Measurements from ENCODE around the gene NFATC2IP.

Gene NFATC2IP

GRCh38 chr16:29009050-29009837, 58.5 kb downstream of the NFATC2IP start:
- no peaks in the 10 kb centered on the region for H3K36me3 ChIP-seq (ENCODE audit: control insufficient read depth, low read depth, low read length)
- H3K4me1 ChIP-seq (ENCODE audit: control insufficient read depth, low read depth, low read length), result no peaks in the 10 kb centered on the region
- no peaks in the 10 kb centered on the region for H3K27me3 ChIP-seq (ENCODE audit: control insufficient read depth, insufficient read depth, low read length)
- no peak overlapping the region for H3K27ac ChIP-seq (ENCODE audit: low read length)
- H3K9ac ChIP-seq (ENCODE audit: low read length), result no peak overlapping the region
- no peaks in the 10 kb centered on the region for H3K9me3 ChIP-seq (ENCODE audit: control insufficient read depth, low read depth, low read length)
- H3K4me3 ChIP-seq (ENCODE audit: low read length), result no peak overlapping the region

DNA sequence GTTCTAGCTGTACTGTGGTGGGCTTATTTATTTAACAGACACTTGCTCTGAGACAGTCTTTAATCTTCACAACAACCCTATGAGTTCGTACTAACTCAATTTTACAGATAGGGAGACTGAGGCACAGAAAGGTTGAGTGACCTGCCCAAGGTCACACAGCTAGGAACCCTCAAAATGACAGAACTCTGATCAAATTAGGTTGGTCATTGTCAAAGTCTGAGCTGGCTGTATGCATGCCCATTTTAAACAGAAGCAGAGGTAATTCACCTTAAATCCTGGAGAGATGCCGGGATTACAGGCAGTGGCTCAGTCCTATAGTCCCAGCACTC, 59.1 kb downstream of the NFATC2IP start:
- H3K4me1 ChIP-seq (ENCODE audit: control insufficient read depth, low read depth, low read length), result no peaks in the 10 kb centered on the region
- H3K27ac ChIP-seq (ENCODE audit: low read length), result no peak overlapping the region
- no peaks in the 10 kb centered on the region for H3K9me3 ChIP-seq (ENCODE audit: control insufficient read depth, low read depth, low read length)
- no peak overlapping the region for H3K4me3 ChIP-seq (ENCODE audit: low read length)
- H3K27me3 ChIP-seq (ENCODE audit: control insufficient read depth, insufficient read depth, low read length), result no peaks in the 10 kb centered on the region
- no peak overlapping the region for H3K9ac ChIP-seq (ENCODE audit: low read length)
- no peaks in the 10 kb centered on the region for H3K36me3 ChIP-seq (ENCODE audit: control insufficient read depth, low read depth, low read length)

- Histone ChIP-seq H3K4me3 (ENCODE audit: low read length) (no peak overlapping the region), H3K27ac (ENCODE audit: low read length) (no peak overlapping the region), H3K27me3 (ENCODE audit: control insufficient read depth, insufficient read depth, low read length) (no peaks in the 10 kb centered on the region), H3K9ac (ENCODE audit: low read length) (no peak overlapping the region), H3K36me3 (ENCODE audit: control insufficient read depth, low read depth, low read length) (no peaks in the 10 kb centered on the region), H3K4me1 (ENCODE audit: control insufficient read depth, low read depth, low read length) (no peaks in the 10 kb centered on the region), H3K9me3 (ENCODE audit: control insufficient read depth, low read depth, low read length) (no peaks in the 10 kb centered on the region)
Observed at GRCh38 chr16:29011112-29011511, 60.4 kb downstream of the NFATC2IP start.

DNA sequence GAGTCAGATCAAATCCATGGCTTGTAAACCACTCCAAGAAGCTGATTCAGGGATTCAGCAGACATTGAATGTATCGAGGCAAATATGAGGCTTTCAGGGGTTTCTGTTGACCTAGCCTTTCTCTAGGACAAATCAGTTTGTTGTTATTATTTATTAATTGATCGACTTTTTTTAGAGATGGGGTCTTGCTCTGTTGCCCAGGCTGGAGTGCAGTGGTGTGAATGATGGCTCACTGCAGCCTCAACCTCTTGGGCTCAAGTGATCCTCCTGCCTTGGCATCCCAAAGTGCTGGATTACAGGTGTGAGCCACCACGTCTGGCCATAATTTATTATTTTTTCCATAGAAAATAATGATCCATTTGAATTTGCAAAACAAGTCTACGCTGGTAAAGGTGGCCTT, 61.1 kb downstream of the NFATC2IP start:
- H3K36me3 ChIP-seq (ENCODE audit: control insufficient read depth, low read depth, low read length), result no peaks in the 10 kb centered on the region
- no peak overlapping the region for H3K4me3 ChIP-seq (ENCODE audit: low read length)
- H3K27ac ChIP-seq (ENCODE audit: low read length), result no peak overlapping the region
- H3K27me3 ChIP-seq (ENCODE audit: control insufficient read depth, insufficient read depth, low read length), result no peaks in the 10 kb centered on the region
- no peaks in the 10 kb centered on the region for H3K9me3 ChIP-seq (ENCODE audit: control insufficient read depth, low read depth, low read length)
- no peak overlapping the region for H3K9ac ChIP-seq (ENCODE audit: low read length)
- H3K4me1 ChIP-seq (ENCODE audit: control insufficient read depth, low read depth, low read length), result no peaks in the 10 kb centered on the region

DNA sequence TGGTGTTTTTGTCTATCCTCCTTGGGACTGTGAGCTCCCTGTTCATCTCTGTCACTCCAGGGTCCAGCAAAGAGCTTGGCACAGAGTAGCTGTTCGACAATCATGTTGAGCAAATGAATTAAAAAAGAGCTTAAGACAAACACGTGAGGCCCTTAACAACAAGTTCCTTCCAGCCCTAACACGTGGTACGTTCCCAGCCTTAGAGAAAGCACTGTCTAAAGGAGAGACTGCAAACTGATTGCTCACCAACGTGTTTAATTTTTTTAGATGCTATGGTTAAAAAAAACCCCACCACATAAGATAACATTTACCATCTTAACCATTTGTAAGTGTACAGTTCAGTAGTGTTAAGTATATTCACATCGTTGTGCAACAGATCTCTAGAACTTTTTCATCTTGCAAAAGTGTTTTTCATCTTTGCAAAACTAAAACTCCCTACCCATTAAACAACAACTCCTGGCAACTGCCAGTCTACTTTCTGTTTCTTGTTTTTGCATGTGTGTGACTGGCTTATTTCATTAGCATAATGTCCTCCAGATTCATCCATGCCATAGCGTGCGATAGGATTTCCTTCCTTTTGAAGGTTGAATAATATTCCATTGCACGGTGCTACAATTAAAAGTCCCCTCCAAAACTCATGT, 62.3 kb downstream of the NFATC2IP start:
- no peaks in the 10 kb centered on the region for H3K9me3 ChIP-seq (ENCODE audit: control insufficient read depth, low read depth, low read length)
- H3K36me3 ChIP-seq (ENCODE audit: control insufficient read depth, low read depth, low read length), result no peaks in the 10 kb centered on the region
- no peaks in the 10 kb centered on the region for H3K4me1 ChIP-seq (ENCODE audit: control insufficient read depth, low read depth, low read length)
- H3K9ac ChIP-seq (ENCODE audit: low read length), result no peak overlapping the region
- no peak overlapping the region for H3K4me3 ChIP-seq (ENCODE audit: low read length)
- no peak overlapping the region for H3K27ac ChIP-seq (ENCODE audit: low read length)
- H3K27me3 ChIP-seq (ENCODE audit: control insufficient read depth, insufficient read depth, low read length), result no peaks in the 10 kb centered on the region

GRCh38 chr16:29014561-29015069, 63.9 kb downstream of the NFATC2IP start:
- no peaks in the 10 kb centered on the region for H3K9me3 ChIP-seq (ENCODE audit: control insufficient read depth, low read depth, low read length)
- H3K9ac ChIP-seq (ENCODE audit: low read length), result no peak overlapping the region
- H3K4me3 ChIP-seq (ENCODE audit: low read length), result no peak overlapping the region
- H3K4me1 ChIP-seq (ENCODE audit: control insufficient read depth, low read depth, low read length), result no peaks in the 10 kb centered on the region
- no peak overlapping the region for H3K27ac ChIP-seq (ENCODE audit: low read length)
- no peaks in the 10 kb centered on the region for H3K27me3 ChIP-seq (ENCODE audit: control insufficient read depth, insufficient read depth, low read length)
- H3K36me3 ChIP-seq (ENCODE audit: control insufficient read depth, low read depth, low read length), result no peaks in the 10 kb centered on the region

Measured in iPS-18a (cell line).